ENCODE results near the gene PDSS2.

DNA sequence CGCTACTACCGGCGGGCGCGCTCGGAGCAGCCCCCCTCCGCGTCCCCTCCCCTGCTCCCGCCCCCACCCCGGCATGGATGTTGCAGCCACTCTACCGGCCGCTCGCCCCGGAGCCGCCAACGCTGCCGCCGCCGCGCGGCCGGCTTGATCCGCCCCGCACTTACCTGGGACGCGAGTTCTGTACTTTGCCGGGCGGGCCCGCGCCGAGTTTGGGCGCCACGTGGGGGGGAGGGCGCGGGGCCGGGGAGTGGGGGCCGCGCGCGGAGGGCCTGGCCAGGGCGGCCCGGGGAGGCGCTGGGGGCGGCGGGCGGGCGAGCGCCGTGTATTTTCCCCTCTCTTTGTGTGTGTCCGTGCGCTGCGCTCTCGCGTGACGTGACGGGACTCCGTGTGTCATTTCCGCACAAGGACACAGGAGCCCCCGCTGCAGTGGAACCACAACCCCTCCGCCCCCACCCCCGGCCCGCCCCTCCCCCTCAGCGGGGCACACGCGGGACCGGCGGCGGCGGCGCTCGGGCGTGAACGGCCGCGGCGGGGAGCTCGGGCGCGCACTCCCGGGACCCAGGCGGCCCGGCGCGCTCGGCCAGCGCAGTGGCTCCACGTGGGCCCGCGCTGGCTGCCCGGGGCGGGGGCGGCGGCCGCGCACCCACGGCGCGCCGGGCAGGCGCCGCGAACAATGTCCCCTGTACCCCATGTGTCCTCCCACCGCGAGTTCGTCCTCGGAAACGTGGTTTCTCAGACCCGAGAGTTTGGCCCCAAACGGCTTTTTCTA is 344.3 kb downstream of the PDSS2 start, which contains the start of gene BEND3:
- TF ChIP-seq, protein P1, sequence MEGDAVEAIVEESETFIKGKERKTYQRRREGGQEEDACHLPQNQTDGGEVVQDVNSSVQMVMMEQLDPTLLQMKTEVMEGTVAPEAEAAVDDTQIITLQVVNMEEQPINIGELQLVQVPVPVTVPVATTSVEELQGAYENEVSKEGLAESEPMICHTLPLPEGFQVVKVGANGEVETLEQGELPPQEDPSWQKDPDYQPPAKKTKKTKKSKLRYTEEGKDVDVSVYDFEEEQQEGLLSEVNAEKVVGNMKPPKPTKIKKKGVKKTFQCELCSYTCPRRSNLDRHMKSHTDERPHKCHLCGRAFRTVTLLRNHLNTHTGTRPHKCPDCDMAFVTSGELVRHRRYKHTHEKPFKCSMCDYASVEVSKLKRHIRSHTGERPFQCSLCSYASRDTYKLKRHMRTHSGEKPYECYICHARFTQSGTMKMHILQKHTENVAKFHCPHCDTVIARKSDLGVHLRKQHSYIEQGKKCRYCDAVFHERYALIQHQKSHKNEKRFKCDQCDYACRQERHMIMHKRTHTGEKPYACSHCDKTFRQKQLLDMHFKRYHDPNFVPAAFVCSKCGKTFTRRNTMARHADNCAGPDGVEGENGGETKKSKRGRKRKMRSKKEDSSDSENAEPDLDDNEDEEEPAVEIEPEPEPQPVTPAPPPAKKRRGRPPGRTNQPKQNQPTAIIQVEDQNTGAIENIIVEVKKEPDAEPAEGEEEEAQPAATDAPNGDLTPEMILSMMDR (IDR thresholded peaks at IDR 0.05) = no peak
- TF ChIP-seq POLR2A (IDR thresholded peaks at IDR 0.05) = no peak
